SKM-1 treated with dmso at 0.1 percent for 144 hours (cell line): ENCODE data around the gene PIGK.
A peak's percentile ranks its signal among the peaks of the same experiment; 100 is the strongest.
"Not testable (repeated sequence)": the region's sequence is repeated elsewhere in the genome, so short reads cannot be mapped to it uniquely, and the experiment has no call there.

ENCODE experiments used
- DNase-seq: peaks from one replicate; lab custom pipeline; 2025; ENCODE audit not compliant: unreplicated experiment; lab: John Stamatoyannopoulos, UW

Gene PIGK

DNA sequence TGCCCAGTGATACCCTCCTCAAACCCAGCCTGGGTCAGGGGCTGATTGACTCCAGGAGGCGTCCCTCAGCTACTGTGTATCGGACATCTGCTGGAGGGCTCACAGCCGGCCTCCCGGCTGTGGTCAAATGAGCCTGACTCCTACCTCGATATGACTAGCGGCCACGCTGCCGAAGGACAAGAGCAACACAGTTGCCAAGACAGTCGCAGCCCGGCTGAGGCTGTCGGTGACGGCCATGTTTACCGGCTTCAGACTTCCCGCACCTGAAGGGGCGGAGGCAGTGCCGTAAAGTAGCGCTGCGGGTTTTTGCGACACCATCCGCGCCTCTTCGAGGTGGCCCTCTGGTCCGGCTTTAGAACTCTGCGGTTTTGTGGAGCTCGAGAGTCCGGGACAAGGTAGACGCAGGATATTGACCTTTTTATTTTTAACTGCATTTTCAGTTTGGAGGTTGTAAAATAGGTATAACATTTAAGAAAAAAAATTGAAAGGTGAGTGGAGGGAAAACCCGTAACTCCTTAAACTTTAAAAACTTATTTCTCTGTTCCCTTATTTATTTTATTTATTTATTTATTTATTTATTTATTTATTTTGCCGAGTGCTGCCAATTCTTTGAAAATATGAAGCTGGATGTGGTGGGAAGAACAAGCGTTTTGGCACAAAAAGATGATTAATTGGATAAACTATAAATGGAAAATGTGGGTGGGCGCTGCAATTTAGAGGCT lies at the start of gene PIGK:
Gene PIGK, minus strand, starts transcription at position 265 of the 722 bp plus-strand sequence. Its CDS starts 28 bp downstream, at position 237.
- peak; percentile 81 for DNase-seq

DNA sequence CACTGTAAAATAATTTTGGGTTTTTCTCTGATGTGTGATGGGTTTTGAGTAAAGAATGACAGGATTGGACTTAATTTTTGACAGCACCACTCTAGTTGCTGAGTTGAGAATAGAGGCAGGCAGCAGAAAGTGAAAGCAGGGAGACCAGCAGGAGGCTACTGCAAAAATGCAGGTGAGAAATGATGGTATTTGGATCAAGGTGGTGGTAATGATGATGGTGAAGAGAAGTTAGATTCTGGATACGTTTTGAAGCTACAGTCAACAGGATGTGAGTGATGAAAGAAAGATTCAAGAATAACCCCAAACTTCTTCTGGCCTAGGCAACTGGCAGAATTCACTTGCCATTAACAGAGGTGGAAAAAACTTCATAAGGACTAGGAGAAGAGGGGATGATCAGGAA lies 47.8 kb upstream of the PIGK start:
- no peak for DNase-seq

DNA sequence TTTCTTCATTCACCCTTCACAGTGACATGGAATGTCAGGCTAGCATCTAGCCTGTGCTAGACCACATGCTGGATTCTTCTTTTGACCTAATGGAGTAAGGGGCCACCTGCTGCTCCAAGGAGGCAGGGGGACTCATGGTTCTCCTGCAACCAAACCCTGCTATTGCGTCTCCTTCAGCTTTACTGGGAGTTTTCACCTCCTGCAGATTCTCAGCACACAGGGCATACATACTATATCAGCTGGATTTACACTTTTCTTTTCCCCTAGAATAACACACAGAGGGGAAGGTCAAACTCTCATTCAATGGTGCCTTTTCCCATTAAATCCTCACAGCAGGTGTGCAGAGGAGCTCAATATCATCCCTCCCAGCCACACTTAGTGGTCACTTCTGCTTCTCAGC lies 46.0 kb upstream of the PIGK start:
- no peak for DNase-seq

DNA sequence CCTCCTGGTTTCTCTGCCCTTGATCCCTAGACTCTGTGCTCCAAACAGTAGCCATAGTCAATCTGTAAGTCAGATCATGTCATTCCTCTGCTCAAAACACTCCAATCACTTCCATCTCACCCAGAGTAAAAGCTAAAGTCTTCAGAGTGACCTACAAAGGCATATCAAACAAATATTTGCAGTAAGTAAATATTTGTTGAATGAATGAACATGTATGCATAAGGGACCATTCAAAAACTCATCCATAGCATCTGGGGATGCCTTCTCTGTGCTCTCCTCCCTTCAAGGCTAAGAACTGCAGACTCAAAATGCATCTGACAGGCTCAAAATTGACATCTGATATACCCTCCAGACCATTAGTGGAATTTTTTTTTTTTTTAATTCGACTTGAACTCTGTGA lies 44.5 kb upstream of the PIGK start:
- no peak for DNase-seq

DNA sequence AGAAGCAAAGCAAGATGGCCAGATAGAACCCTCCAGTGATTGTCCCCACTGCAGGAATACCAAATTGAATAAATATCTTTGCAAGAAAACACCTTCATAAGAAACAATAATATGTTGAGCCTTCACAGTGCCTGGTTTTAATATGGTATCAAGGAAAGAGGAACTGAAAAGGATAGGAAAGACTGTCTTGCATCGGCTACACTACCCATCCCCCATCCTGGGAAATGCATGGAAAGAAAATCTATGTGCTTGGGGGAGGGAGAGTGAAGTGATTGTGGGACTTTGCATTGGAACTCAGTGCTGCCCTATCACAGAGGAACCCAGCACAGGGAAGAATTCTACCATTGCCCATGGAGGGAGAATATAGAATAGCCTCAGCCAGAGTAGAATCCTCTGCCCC lies 34.0 kb upstream of the PIGK start:
- DNase-seq = no peak

DNA sequence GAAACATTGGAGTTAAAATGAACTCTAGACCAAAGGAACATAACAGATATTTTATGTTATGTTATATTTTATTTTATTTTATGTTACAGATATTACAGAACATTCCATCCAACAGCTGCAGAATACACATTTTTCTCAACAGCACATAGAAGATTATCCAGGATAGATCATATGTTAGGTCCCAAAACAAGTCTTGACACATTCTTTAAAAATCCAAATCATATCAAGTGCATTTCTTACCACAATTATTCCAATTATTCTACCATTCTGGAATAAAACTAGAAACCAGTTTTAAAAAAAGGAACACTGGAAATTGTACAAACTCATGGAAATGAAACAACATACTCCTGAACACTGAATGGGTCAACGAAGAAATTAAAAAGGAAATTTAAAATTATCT lies 30.9 kb upstream of the PIGK start:
- DNase-seq = no peak

DNA sequence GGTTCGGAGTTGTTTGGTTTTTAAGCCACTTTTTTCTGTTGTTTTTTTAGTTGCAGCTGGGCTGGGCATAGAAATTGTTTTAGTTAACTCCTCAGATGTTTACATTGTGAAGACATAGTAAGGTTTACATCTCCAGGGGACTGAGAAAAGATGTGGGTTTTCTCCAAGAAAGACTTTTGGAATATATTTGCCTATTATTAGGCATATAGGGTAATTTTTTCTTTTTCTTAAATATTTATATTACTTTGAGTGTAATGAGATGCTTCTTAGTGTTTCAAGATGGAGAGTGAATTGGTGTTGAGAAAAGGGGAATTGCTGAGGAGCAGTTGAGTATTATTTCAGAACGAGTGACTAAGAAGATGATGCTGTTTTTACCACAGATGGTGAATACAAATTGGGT lies 26.6 kb upstream of the PIGK start:
- no peak for DNase-seq

DNA sequence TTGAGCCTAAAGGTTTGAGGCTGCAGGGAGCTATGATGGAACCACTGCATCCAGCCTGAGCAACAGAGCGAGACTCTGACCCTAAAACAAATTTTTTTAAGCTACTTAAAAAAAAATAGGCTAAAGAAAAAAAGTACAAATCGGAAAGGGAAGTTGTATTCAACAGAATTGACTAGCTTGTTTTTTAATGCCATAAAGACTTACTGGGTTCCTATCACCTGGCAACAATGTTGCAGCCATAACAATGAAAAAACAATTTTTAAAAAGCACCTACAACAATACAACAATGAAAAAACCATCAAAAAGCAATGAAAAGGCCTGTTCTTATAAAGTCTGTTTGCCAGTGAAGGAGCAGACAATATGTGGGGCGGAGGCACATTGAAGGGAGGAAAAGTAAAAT lies 20.1 kb upstream of the PIGK start:
- DNase-seq = no peak

DNA sequence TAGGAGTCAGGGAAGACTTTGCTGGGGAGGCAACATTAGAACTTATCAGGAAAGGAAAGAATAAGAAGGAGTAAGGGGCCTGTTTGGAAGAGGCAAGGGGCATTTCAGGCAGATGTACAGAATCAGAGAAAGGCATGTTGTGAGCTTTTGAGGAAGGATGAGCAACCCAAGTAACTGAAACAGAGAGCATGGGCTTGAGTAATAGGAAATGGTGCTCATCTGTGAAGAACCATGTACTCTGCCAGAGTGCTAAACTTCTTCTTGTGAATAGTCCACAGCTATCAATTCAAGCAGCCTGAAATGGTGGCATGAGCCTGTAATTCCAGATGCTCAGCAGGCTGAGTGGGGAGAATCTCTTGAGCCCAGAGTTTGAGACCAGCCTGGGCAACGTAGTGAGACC lies 19.2 kb upstream of the PIGK start:
- peak; percentile 68 for DNase-seq

DNA sequence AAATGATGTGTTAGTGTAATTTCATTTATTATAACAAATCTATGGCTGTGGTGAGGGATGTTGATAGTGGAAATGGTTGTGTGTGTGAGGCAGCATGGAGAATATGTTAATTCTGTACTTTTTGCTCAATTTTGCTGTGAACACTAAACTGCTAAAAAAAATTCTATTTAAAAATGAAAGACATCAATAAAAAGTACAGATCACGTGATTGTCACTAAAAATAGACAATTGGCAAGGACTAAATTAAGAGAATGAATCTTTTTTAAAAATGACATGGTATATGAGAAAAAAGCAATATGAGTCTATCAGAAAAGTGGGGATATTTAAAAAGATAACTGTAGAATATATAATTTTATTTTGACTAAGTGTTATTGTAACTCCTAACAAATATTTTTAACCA lies 15.7 kb upstream of the PIGK start:
- DNase-seq = no peak

DNA sequence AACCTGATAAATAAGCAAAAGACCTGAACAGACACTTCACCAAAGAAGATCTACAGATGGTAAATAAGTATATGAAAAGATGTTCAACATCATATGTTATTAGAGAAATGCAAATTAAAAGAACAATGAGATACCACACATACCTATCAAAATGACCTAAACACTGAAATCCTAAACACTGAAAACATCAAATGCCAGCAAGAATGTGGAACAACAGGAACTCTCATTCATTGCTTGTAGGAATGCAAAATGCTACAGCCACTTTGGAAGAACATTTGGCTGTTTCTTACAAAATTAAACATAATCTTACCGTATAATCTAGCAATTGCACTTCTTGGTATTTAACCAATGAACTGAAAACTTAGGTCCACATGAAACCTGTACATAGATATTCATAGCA lies 14.9 kb upstream of the PIGK start:
- DNase-seq = no peak

DNA sequence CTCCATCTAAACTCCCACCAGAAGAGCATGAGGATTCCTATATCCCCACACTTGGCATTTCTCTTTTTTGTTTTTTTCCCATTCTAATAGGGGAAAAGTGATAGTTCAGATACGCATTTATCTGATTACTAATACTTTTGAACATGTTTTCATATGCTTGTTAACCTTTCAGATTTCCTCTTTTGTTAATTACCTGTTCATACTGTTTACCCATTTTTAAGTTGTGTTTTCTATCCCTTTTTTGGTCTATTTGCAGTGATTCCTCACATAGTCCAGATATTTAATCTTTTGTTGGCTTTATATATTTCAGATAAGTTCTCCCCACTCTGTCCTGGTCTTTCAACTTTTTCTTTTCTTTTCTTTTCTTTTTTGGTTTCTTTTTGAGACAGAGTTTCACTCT lies 13.6 kb upstream of the PIGK start:
- DNase-seq = no peak

DNA sequence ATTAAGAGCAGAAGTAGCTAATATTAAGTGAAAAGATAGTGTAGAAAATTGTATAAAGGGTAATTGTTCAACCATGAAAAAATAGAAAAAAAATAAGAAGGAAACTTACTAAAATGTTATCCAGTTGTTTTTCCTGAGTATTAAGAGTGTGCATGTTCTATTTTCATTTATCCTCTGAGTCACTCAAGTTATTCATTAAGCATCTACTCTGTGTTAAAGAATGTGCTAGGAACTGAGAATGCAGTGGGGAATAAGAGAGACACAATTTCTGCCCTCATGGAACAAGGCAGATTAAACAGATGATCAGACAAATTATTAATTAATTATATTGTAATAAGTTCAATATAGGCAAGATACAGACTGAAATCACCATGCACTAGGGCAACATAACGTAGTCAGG lies 10.8 kb upstream of the PIGK start:
- DNase-seq = no peak

DNA sequence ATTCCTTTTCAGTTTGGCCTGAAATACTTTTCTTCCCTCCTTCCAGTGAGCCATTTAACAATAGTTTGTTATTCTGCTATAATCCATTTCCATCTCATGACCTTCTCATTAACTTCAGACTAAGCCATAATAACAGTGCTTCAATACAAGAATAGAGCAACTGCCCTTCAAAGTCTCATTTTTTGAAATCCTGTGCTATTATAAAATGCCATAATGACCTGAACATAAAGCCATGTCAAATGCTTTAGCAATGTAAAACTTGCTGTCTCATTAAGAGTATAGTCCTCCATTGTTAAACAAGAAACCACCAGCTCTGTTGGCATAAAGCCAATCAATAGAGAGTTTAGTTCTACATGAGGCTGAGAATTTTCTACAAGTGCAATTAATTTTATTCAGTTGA lies 9.6 kb upstream of the PIGK start:
- no peak for DNase-seq

DNA sequence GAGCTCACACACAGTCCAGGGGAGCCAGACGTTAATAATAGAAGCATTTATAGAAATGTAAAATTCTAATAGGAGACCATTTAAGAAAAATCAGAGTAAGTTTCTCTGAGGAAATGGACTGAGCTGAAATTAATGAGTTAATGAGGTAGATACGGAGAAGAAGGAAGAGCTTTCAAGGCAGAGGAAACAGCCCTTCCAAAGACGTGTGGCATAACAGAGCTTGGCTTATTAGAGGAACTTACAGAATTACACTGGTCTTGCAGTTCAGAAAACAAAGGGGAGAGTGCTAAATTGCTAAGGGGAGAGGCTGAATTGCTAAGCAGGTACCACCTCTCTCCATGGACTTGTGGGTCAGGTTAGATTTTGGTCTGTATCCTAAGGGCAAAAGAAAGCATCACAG lies 8.2 kb upstream of the PIGK start:
- peak; percentile 69 for DNase-seq

DNA sequence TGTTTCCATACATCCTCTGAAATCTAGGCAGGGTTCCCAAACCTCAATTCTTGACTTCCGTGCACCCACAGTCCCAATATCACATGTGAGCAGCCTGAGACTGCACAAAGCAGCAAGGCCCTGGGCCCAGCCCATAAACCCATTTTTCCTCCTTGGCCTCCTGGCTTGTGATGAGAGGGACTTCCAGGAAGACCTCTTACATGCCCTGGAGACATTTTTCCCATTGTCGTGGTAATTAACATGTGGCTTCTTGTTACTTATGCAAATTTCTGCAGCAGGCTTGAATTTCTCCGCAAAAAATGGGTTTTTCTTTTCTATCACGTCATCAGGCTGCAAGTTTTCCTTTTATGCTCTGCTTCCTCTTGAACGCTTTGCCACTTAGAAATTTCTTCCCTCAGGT lies 3.3 kb upstream of the PIGK start:
- no peak for DNase-seq

DNA sequence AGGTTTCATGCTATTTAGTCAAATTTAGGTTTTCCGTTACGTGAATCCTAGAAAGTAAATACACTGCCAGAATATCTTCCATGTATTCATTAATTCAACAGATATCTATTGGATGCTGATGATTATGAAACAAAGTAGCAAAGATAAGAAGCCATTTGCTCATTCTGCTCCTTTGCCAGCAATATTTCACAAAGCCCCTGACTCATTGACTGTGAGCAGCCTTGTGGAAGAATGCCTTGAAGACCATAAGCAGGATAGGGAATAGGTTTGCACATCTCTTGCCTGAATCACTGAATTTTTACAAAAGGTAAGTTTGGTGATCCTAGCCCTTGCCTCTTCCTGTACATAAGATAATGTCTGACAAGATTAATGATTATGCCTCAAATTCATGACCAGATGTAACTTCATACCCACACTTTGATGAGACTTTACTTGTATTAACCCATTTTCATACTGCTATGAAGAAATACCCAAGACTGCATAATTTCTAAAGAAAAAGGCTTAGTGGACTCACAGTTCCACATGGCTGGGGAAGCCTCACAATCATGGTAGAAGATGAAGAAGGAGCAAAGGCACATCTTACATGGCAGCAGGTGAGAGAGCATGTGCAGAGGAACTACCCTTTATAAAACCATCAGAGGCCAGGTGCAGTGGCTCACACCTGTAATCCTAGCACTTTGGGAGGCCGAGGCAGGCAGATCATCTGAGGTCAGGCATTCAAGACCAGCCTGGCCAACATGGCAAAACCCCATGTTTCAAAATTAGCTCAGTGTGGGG lies 1.6 kb upstream of the PIGK start:
- no peak for DNase-seq

DNA sequence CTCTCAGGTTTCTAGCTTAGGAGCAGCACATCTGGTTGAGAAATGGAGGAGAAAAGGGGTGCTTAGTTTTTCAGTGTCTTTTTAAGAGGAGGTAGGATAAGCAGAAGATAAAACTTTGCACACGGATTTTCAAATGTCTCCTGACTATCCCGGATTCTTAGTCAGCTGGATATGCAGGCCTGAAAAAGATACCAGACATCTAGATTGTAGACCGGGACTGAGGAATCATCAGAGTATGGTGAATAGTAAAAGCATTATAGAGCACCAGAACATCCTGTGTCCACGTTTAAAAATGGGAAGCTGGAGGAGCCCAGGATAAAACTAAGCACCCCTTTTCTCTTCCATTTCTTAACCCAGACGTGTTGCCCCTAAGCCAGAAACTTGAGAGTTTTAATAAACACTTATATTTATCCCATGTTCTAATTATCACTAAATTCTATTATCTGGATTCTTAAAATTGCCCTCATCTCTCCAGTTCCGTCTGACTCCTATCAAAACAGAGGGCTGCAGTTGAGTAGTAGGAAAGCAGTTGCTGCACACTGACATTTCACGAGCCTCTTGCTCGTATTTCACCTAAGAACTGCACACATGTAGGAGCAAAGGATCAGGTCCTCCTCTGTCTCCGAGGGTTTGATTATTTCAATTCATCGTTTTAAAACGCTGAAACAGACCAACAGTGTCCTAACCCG lies 609 bp downstream of the PIGK start:
- DNase-seq = no peak

DNA sequence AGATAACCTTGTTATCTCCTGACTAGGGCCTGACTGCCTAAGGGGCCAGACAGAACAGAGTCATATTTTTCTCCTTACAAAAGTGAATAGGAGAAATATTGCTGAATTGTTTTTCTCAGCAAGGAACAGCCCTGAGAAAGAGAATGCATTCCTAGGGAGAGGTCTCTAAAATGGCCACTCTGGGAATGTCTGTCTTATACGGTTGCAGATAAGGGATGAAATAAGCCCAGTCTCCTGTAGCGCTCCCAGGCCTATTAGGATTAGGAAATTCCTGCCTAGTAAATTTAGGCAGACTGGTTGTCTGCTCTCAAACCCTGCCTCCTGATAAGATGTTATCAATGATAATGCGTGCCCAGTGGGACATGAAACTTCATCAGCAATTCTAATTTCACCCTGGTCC lies 15.2 kb downstream of the PIGK start:
- DNase-seq = not testable (repeated sequence)

DNA sequence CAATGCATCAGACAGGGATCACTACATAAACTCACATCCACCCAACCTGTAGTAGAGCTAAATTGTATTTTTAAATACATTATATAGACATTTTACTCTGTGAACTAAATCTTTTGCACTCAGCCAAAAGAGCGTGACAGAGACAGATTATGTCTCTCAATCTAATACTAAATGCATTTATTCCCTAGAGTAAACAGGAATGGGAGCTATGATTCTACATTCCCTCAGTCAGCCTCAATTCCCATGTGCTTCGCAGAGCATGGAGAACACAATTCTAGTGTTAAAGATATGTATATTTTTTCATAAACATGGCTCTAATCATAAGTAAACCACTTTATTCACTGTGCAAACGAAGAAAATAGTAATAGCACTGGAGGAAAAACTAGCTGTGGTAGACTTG lies 16.5 kb downstream of the PIGK start:
- DNase-seq = no peak

DNA sequence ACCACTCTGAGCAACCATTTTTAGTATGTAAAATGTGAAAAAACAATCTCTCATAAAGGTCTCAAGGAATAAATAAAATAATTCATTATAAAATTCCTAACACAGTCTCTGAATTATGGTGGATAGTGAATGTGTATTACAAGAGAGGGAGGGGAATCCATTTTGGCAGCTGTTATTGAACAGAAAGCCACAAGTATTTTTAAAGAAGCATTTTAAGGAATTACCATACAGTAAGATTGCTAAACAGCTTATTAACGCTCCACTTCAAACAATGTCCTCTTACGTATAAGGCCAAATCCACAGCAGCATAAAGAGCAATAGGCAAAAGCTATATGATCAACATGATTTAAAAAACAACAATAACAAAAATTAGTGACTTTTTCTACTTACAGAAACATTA lies 18.4 kb downstream of the PIGK start:
- DNase-seq = no peak

DNA sequence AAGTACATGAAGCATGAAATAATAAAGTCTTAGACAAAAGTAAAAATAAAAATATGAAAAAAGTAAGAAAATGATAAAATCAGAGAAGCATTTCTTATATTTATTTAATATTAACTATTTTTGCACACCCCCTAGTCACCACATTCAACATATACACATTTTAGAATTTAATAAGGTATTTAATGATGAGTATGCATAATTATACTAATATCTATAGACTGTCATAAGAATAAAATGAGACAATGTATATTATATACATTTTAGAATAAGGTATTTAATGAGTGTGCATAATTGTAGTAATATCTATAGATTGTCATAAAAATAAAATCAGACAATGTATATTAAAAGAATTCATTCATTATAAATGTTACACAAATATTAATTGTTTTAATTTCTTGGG lies 18.9 kb downstream of the PIGK start:
- DNase-seq = no peak
